HEK293T (cell line): Measurements from ENCODE around the gene MCTS1.
A peak's percentile ranks its signal among the peaks of the same experiment; 100 is the strongest.

Experiments
- CTCF ChIA-PET: fragments of 350-600 bp; formaldehyde crosslinking; extraction: SDS; loops from one replicate; lab custom pipeline; 2021; ENCODE audit warnings: antibody characterized with exemption, inconsistent platforms; lab: Yijun Ruan, JAX
- POLR2A ChIA-PET: fragments of 350-600 bp; formaldehyde crosslinking; extraction: SDS; loops from one replicate; lab custom pipeline; 2020; ENCODE audit warnings: antibody characterized with exemption, inconsistent platforms; lab: Yijun Ruan, JAX
- DNase-seq: peaks from one replicate; pipeline ENCODE4 v3.0.0; 2012; ENCODE audit warnings: mixed read lengths; ENCODE audit errors: extremely low spot score
- ARNT ChIP-seq: fragments of 450-650 bp; IDR thresholded peaks from 2 replicates; pipeline ENCODE4 v1.6.1; 2017; ENCODE audit warnings: mild to moderate bottlenecking
- BHLHE40 ChIP-seq: fragments of 450-650 bp; IDR thresholded peaks from 2 replicates; pipeline ENCODE4 v1.6.1; 2016; ENCODE audit warnings: mild to moderate bottlenecking, moderate library complexity, borderline replicate concordance
- CTBP1 ChIP-seq: fragments of 450-650 bp; IDR thresholded peaks from 2 replicates; pipeline ENCODE4 v1.6.1; 2016; ENCODE audit warnings: borderline replicate concordance
- ELF4 ChIP-seq: fragments of 450-650 bp; IDR thresholded peaks from 2 replicates; pipeline ENCODE4 v1.6.1; 2017; ENCODE audit warnings: antibody characterized with exemption
- FOXA1 ChIP-seq: fragments of 450-650 bp; IDR thresholded peaks from 2 replicates; pipeline ENCODE4 v1.6.1; 2016; ENCODE audit warnings: mild to moderate bottlenecking
- FOXK2 ChIP-seq: fragments of 450-650 bp; IDR thresholded peaks from 2 replicates; pipeline ENCODE4 v1.6.1; 2016; ENCODE audit warnings: mild to moderate bottlenecking
- FOXM1 ChIP-seq: fragments of 450-650 bp; IDR thresholded peaks from 2 replicates; pipeline ENCODE4 v1.6.1; 2017; ENCODE audit warnings: mild to moderate bottlenecking, borderline replicate concordance
- HDGF ChIP-seq: fragments of 450-650 bp; IDR thresholded peaks from 2 replicates; pipeline ENCODE4 v1.6.1; 2017; ENCODE audit warnings: antibody characterized with exemption, borderline replicate concordance
- L3MBTL2 ChIP-seq: fragments of 450-650 bp; conservative IDR thresholded peaks from 2 replicates; pipeline ENCODE4 v1.6.1; 2016; ENCODE audit warnings: mild to moderate bottlenecking
- LEF1 ChIP-seq: fragments of 450-650 bp; IDR thresholded peaks from 2 replicates; pipeline ENCODE4 v1.6.1; 2017; ENCODE audit warnings: mild to moderate bottlenecking, borderline replicate concordance
- NFRKB ChIP-seq: fragments of 450-650 bp; IDR thresholded peaks from 2 replicates; pipeline ENCODE4 v1.6.1; 2016; ENCODE audit warnings: mild to moderate bottlenecking, moderate library complexity
- SP1 ChIP-seq: fragments of 450-650 bp; IDR thresholded peaks from 2 replicates; pipeline ENCODE4 v1.6.1; 2017
- SUZ12 ChIP-seq: fragments of 450-650 bp; IDR thresholded peaks from 2 replicates; pipeline ENCODE4 v1.6.1; 2016; ENCODE audit warnings: mild to moderate bottlenecking
- TARDBP ChIP-seq: fragments of 450-650 bp; IDR thresholded peaks from 2 replicates; pipeline ENCODE4 v1.6.1; 2016
- ZNF384 ChIP-seq: fragments of 450-650 bp; IDR thresholded peaks from 2 replicates; pipeline ENCODE4 v1.6.1; 2016
- TF ChIP-seq, protein P1 (sequence below): fragments of 450-650 bp; IDR thresholded peaks from 2 replicates; pipeline ENCODE4 v1.6.1; 2016

Gene MCTS1

GRCh38 chrX:120614816-120615215 is 10.9 kb downstream of the MCTS1 start:
- ChIA-PET CTCF (no interaction called here), POLR2A (interaction anchor here (1.3 kb wide), 1 partner anchor 11 kb away, joined by 6 read pairs; the partner anchor contains the start of gene MCTS1)
- no peak for DNase-seq
- TF ChIP-seq, protein P1, sequence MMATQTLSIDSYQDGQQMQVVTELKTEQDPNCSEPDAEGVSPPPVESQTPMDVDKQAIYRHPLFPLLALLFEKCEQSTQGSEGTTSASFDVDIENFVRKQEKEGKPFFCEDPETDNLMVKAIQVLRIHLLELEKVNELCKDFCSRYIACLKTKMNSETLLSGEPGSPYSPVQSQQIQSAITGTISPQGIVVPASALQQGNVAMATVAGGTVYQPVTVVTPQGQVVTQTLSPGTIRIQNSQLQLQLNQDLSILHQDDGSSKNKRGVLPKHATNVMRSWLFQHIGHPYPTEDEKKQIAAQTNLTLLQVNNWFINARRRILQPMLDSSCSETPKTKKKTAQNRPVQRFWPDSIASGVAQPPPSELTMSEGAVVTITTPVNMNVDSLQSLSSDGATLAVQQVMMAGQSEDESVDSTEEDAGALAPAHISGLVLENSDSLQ: no peak
- no peak for TF ChIP-seq SP1
- TF ChIP-seq FOXK2: no peak
- TF ChIP-seq ELF4: no peak
- no peak for TF ChIP-seq ARNT
- TF ChIP-seq ZNF384: no peak
- TF ChIP-seq FOXA1: no peak
- TF ChIP-seq BHLHE40: no peak
- TF ChIP-seq L3MBTL2: no peak
- TF ChIP-seq CTBP1: no peak
- no peak for TF ChIP-seq SUZ12

DNA sequence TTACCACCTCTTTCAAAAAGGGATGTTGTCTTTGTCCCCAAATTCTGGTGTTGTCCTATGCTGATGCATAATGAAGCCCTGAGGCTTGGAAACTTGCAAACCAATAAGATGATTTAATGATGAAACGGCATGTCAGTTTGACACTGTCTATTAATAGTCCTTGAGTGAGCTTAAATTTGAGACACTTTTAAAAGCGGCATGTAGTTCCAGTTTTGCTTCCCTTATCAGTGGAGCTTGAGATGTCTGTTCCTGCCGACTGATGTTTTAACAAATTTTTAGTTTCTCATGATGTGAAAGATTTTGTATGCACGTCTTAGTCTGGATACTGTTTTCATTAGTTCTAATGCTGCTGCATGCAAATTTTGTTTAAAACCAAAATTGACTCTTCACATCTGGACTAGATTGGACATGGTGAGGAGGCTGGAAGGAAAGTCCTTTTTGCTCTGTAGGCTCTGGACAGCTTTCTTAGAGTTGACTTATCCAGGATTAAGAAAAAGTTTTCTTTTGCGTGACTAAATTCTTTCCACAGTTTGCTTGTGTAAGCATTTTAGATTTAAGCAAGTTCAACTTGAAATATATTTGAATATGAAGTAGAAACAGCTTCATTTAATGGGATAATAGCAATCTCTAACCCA is 14.2 kb downstream of the MCTS1 start:
- no peak for DNase-seq
- ChIA-PET CTCF (no interaction called here), POLR2A (interaction anchor here (1.2 to 1.7 kb wide), 2 partner anchors 12 to 14 kb away, joined by 3 to 8 read pairs; partner anchors contain the start of genes C1GALT1C1 and MCTS1)
- TF ChIP-seq, protein P1: 0 out of 2 replicates have a peak, but pooled peaks have one; percentile 28
- no peak for TF ChIP-seq TARDBP

- DNase-seq: no peak
- CTCF ChIA-PET: no interaction called here
- no peak for TF ChIP-seq LEF1
- no peak for TF ChIP-seq ELF4
- TF ChIP-seq HDGF: no peak
- no peak for TF ChIP-seq CTBP1
- TF ChIP-seq FOXK2: no peak
- no peak for TF ChIP-seq TARDBP
- TF ChIP-seq FOXM1: no peak
- TF ChIP-seq FOXA1: no peak
- no peak for TF ChIP-seq NFRKB
- no peak for TF ChIP-seq ARNT
- TF ChIP-seq BHLHE40: no peak
- TF ChIP-seq L3MBTL2: no peak
- POLR2A ChIA-PET: interaction anchor here (1.1 kb wide), 1 partner anchor 21 kb away, joined by 3 read pairs; the partner anchor contains the start of gene MCTS1
Measured at GRCh38 chrX:120625371-120625770, 21.5 kb downstream of the MCTS1 start.

DNA sequence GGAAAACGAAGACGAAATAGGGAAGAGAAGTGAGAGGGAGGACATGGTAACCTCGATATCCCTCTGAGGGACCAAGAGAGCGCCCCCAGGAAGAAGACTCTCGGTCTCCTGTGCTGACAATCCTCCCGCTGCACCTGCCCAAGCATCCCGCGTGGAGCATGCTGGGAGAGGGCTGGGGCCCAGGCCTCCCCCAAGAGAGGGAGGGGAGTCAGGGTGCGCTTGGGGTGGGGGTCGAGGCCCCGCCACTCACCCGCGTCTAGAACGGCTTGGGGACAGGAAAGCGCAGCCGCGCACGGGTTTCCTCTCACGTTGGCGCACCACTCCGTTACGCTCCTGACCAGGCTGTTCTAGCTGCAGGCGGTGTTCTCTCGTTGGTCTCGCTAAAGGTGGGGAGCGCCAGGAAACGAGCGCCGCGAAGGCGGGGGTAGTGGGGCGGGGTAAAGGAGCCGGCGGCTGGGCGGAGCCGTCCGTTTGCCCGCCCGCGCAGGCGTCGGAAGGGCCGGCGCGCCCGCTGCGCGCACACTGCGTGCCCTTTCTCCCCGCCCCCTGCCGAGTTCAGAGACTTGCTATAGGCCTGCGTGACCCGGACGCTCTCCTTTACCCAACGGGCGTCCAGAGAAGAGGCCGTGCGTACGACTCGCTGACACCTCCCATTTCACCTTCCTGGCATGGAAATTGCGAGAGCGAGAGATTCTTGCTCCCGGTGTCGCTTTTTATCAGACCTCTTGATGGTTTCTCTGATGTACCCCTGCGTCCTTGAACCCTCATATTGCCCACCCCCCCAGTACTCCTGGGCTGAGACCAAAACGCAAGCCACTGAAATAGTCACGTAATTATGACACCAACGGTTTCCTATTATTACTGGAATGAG is 26.0 kb downstream of the MCTS1 start, which contains the start of gene C1GALT1C1:
TSS of gene C1GALT1C1 (minus strand) at position 388 of the 871 bp plus-strand sequence. CDS start 2,888 bp downstream, outside the sequence.
- CTCF ChIA-PET: no interaction called here
- TF ChIP-seq L3MBTL2 (peak; percentile 53), TARDBP (no peak), SUZ12 (no peak), CTBP1 (peak; percentile 49; the same call in 1 of the 2 replicates), ZNF384 (no peak), ARNT (no peak), SP1 (no peak)
- TF ChIP-seq, protein P1: peak; percentile 75
- DNase-seq: peak; percentile 94
- POLR2A ChIA-PET: interaction anchor here (1.0 kb wide), 2 partner anchors 11 to 69 kb away, joined by 3 to 8 read pairs; partner anchors contain the start of gene CUL4B

DNA sequence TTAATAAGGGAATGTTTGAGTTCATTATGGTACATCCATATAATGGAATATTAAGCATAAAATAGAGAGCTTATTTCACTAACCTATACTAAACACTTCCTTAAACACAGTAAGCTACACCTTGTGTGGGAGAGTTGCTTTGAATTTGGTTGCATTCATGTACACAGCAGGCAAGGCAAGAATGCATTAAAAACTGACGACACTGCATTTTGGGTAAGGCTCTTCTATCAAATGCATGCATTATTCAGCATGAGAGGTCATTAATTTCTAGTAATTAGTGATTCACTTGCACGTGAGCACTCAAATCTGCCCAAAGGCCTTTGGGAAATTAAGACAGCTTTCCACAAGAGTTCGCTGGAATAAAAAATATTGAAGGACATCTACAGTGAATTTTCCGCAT is 34.7 kb downstream of the MCTS1 start:
- DNase-seq: no peak
- TF ChIP-seq ZNF384 (no peak), SUZ12 (no peak), FOXM1 (no peak), TARDBP (no peak), FOXK2 (no peak), ARNT (no peak), L3MBTL2 (no peak), SP1 (no peak), CTBP1 (no peak), NFRKB (no peak), HDGF (no peak), ELF4 (no peak), LEF1 (no peak), FOXA1 (no peak), BHLHE40 (no peak)
- TF ChIP-seq, protein P1: no peak
- POLR2A ChIA-PET: no interaction called here
- CTCF ChIA-PET: no interaction called here
